SK-N-MC (cell line): ENCODE data around the gene CPAMD8.

Source experiments
- EZH2 ChIP-seq: fragments of 200-600 bp; sonication (generic); IDR thresholded peaks from one replicate; pipeline ENCODE4 v1.6.1; 2017; ENCODE audit warnings: antibody characterized with exemption
- FOXP2 ChIP-seq: optimal IDR thresholded peaks from 2 replicates; pipeline ENCODE3; 2011; ENCODE audit warnings: mild to moderate bottlenecking, moderate library complexity; ENCODE audit not compliant: insufficient read depth; ENCODE audit errors: extremely low read length, control extremely low read depth
- POLR2AphosphoS5 ChIP-seq: IDR thresholded peaks from 2 replicates; pipeline ENCODE4 v1.6.1; 2012; ENCODE audit warnings: mild to moderate bottlenecking, low read depth, low read length, borderline replicate concordance

DNA sequence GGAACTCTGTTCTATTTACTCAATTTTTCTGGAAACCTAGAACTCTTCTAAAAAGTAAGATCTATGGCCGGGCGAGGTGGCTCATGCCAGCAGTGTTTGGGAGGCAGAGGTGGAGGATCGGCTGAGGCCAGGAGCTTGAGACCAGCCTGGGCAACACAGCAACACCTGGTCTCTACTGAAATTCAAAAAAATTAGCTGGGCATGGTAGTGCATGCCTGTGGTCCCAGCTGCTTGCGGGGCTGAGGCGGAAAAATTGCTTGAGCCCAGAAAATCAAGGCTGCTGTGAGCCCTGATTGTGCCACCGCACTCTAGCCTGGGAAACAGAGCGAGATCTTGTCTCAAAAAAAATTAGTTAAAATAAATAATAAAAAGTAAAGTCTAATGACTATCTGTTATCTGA is 109.2 kb downstream of the CPAMD8 start:
- TF ChIP-seq EZH2 (no peak), POLR2AphosphoS5 (no peak), FOXP2 (no peak)
